ENCODE measurements around the gene GJE1.

The GJE1 gene

GRCh38 chr6:142165227-142165626 is 32.5 kb downstream of the GJE1 start:
- no peak for TF ChIP-seq CTCF (IDR thresholded peaks at IDR 0.05; ENCODE audit: extremely low read depth, insufficient read depth, missing control alignments)
- in situ Hi-C loops (cut with MboI; ENCODE audit: low pct_unique_long_range_greater_than_20kb, low sequenced_read_pairs, unreplicated experiment): no loop called here
- DNase-seq (ENCODE audit: low spot score): no peak

- no peak for DNase-seq (ENCODE audit: low spot score)
- in situ Hi-C loops (cut with MboI; ENCODE audit: low pct_unique_long_range_greater_than_20kb, low sequenced_read_pairs, unreplicated experiment): no loop called here
- no peak for TF ChIP-seq CTCF (IDR thresholded peaks at IDR 0.05; ENCODE audit: extremely low read depth, insufficient read depth, missing control alignments)
These were observed 34.3 kb downstream of the GJE1 start for GRCh38 chr6:142167071-142167470.

GRCh38 chr6:142167486-142167885 is 34.8 kb downstream of the GJE1 start:
- no peak for DNase-seq (ENCODE audit: low spot score)
- TF ChIP-seq CTCF (IDR thresholded peaks at IDR 0.05; ENCODE audit: extremely low read depth, insufficient read depth, missing control alignments): no peak
- in situ Hi-C loops (cut with MboI; ENCODE audit: low pct_unique_long_range_greater_than_20kb, low sequenced_read_pairs, unreplicated experiment): no loop called here

GRCh38 chr6:142171351-142171750 is 38.6 kb downstream of the GJE1 start:
- no peak for DNase-seq (ENCODE audit: low spot score)
- in situ Hi-C loops (cut with MboI; ENCODE audit: low pct_unique_long_range_greater_than_20kb, low sequenced_read_pairs, unreplicated experiment): no loop called here
- TF ChIP-seq CTCF (IDR thresholded peaks at IDR 0.05; ENCODE audit: extremely low read depth, insufficient read depth, missing control alignments): no peak

- TF ChIP-seq CTCF (IDR thresholded peaks at IDR 0.05; ENCODE audit: extremely low read depth, insufficient read depth, missing control alignments): no peak
- DNase-seq (ENCODE audit: low spot score): no peak
- in situ Hi-C loops (cut with MboI; ENCODE audit: low pct_unique_long_range_greater_than_20kb, low sequenced_read_pairs, unreplicated experiment): no loop called here
These were observed 40.0 kb downstream of the GJE1 start for GRCh38 chr6:142172758-142173157.

GRCh38 chr6:142173980-142174379 is 41.3 kb downstream of the GJE1 start:
- in situ Hi-C loops (cut with MboI; ENCODE audit: low pct_unique_long_range_greater_than_20kb, low sequenced_read_pairs, unreplicated experiment): no loop called here
- no peak for TF ChIP-seq CTCF (IDR thresholded peaks at IDR 0.05; ENCODE audit: extremely low read depth, insufficient read depth, missing control alignments)
- no peak for DNase-seq (ENCODE audit: low spot score)

GRCh38 chr6:142174703-142175102 is 42.0 kb downstream of the GJE1 start:
- in situ Hi-C loops (cut with MboI; ENCODE audit: low pct_unique_long_range_greater_than_20kb, low sequenced_read_pairs, unreplicated experiment): no loop called here
- no peak for TF ChIP-seq CTCF (IDR thresholded peaks at IDR 0.05; ENCODE audit: extremely low read depth, insufficient read depth, missing control alignments)
- DNase-seq (ENCODE audit: low spot score): no peak

Measured in GM13977 (cell line).